Dedifferentiated amniotic fluid mesenchymal stem cell (primary cell): ENCODE data around the gene DDRGK1.
"Not testable (repeated sequence)": the region's sequence is repeated elsewhere in the genome, so short reads cannot be mapped to it uniquely, and the experiment has no call there.

Experiments used
- DNase-seq: peaks from one replicate; pipeline ENCODE4 v3.0.0-alpha.2; 2016; ENCODE audit errors: extremely low spot score

DDRGK1 gene

DNA sequence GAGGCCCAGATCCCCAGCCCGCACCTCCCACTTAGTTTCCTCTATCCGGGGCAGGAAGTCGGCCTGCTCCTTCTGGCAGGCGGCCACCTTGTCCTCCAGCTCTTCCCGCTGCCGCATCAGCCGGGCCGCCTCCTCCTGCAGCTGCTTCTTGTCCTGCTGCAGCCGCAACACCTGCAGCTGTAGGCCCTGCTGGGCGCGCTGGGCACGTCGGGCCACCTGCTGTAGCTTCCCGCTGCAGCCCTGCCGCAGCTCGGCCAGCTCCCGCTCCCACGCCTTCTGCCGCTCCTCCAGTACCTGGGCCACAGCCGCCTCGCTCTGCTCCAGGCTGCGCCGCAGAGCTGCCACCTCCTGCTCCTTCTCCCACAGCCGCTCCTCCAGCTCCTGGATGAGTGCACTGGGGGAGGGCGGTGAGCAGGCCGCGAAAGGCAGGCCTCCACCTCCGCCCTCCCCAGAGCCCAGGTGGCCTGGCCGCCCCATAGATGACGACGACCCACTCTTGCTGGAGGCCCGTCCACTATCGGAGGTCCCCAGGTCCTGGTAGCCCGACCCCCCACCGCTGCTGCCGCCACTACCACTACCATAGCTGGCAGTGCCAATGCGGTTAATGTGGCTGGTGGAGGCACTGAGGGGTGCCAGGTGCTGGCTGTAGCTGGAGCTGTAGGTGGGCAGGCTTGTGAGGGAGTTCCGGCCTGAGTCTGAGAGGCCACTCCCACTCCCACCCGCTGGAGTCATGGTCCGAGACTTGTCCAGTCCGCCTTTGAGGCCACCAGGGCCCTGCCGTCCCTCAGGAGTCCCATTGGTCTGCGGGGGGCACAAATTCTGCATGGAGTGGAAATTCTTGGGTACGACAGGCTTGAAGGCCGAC is 38.8 kb downstream of the DDRGK1 start:
- DNase-seq = no peak

DNA sequence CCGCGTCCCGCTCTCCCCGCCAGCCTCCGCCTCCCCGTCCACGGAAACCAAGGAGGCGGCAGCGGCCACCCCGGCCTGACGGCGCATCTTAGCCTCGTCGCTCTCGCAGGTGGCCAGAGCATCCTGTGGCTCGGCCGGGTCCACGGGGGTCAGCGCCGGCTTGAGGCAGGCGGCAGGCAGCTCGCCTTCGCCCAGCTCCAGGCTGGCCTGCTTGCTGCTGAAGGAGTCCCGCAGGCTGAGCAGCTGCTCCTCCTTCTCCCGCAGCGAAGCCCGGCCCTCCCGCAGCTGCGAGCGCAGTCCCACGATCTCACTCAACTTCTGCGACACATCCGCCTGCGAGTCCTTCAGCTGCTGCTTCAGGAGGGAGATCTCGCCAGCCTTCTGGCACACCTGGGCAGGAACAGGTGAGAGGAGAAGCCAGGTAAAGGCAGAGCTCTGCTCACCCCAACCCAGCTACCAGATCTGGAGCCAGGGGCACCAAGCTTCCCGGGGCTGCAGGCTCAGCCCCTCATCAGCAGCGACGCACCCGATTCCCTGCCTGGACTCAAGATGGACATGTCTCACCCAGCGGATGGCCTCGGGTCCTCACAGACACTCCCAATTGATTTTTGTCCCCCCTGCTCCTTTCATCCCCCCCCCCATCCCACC is 39.6 kb downstream of the DDRGK1 start:
- no peak for DNase-seq

DNA sequence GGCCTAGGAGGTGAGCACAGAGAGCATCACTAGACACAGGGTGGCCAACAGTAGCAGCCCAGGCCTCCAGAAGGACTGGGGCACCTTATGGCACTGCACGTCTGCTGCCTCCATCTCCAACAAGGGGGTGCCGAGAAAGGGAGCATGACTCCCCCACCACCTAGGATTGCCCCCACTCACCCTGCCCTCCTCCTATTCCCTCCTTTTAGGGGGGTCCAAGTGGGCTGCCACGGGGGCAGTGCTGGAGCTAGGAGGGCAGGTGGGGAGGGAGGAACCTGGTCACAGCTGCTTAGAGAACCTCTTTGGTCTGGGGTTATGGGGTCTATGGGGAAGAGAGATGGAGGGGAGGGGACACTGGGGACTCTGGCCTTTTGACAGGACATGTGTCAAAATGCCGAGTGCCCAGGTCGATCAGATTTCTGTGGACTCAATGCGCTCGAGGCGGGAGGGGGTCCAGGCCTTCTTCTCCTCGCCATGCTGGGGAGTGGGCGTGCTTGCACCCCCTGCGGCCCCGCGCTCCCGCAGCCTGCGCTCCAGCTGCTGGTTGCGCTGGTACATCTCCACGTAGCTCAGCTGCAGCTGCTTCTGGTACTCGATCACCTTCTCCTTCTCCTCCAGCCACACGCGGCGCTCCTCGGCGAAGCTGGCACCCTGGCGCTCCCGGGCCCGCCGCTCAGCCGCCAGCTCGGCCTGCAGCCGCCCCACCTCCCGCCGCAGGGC is 40.3 kb downstream of the DDRGK1 start:
- DNase-seq = no peak

DNA sequence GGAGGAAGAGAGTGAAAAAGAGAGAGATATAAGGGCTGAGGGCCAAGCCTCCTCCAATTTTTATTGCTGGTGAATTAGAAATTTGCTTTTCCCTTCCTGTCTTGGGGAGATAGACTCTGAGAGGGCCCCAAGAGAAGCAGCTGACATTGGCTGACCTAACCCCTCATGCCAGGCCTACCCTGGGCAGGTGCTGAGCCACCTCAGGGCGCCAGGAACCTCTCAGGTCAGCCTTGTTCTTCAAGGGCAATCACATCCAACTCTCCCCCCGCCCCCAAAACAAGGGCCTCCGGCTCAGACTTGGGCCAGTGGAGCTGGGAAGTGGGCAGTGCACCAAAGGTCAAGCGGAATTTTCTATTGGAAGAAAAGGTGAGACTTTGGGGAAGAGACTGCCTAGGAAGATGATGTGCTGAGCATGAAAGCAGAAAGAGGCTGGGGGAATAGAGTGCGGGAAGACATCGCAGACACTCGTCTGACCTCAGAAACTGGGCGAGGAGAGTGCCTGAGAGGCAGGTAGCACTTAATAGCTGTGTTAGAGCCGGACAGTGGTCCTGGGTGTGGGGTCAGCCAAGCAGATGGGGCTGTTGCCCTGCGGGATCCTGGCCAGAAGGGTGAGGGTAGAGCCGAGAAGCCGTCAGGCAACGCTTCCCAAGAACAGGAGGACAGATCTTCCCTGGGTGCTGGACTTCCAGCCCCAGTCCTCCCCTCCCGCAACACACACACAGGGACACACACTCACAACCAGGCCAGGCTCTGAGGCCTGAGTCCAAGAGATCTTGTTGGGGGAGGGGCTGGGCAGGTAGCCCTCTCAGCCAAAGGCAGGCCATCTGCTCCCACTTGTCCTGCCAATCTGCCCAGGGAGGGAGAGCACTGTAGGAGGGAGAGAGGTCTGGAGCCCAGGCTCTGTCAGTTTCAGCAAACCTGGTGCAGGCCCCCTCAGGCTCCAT is 41.1 kb downstream of the DDRGK1 start:
- no peak for DNase-seq

DNA sequence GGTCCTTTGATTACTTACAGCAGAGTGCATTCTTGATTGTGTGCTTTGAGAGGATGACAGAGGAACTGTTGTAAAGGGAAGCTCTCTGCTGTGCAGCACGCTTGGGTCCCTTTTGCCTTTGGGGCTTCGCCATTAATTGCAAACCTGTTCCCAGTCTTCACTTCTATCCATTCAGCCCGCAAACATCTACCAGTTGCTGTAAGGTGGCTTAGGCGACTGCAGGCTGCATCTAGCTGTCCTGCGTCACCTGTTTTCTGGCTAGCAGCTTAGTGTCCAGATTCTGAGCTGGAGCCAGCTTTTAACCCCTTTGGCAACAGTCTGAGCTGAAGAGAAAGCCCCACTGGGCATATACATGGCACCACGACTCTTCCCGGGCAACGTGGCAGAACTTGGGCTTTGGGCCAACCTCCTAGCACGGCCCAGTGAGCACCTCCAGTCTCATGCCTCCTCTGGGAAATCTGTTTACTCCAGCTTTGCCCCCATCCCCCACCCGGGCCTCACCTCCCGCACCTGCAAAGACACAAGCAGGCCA is 42.3 kb downstream of the DDRGK1 start:
- no peak for DNase-seq

DNA sequence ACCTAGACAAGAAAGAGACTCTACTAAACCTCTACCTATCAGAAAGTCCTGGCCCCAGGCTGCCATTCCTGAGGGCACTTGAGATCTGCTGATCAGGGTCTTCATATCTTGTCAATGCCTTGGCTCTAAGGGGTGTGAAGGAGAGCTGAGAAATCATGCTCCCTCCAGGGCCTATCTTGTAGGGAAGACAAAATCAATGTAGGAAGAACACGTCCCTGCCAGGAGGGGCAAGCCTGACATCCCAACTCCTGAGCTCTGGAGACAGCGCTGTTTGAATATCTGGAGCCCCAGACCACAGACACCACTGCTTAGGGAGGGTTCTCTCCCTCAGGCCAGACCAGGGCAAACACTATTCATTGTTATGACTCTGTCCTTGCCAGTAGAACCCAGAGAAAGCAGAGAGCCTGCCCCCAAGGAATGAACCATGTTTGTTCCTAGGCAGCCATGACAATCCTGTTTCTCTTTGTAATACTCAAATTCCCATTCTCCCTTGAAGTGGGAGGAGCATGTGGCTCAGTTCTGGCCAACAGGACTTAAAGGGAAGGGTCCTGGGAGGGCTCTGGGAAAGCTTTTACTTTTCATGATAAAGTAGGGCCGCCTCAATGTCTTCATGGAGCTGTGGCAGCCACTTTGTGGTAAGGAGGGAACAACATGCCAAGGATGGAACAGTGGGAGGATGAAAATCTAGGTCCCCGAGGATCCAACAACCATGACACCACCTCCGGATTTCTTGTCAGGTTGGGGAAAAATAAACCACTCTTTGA is 43.0 kb downstream of the DDRGK1 start:
- no peak for DNase-seq

DNA sequence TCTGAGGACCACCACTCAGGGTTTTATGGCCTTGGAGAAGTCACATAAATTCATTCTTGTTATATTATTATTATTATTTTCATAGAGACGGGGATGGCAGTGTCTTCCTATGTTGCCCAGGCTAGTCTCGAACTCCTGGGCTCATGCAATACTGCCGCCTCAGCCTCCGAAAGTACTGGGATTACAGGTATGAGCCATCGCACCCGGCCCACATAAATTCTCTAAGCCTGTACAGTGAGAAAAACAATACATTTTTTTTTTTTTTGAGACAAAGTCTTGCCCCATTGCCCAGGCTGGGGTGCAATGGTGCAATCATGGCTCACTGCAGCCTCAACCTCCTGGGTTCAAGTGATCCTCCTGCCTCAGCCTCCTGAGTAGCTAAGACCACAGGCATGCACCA is 44.1 kb downstream of the DDRGK1 start:
- DNase-seq = no peak

DNA sequence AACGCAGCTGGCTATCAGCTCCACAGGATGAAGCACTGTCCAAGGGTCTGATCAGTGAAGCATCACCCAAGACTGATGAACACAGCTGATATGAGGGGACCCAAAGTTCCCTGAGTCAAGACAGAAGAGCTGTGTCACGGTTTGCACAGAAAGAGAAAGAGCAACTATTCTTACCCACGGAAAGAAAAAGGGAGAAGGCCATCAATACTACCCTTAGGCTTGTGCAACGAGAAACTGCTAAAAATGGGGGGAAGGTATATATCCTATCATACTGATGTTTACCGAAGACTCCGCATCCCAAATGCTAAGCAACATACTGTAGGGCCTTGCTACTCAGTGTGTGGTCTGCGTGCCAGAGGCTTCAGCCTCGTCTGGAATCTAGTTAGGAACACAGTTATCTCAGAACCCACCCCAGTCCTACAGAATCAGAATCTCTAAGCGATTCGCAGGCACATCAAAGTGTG is 45.5 kb downstream of the DDRGK1 start:
- peak; percentile 21 for DNase-seq

DNA sequence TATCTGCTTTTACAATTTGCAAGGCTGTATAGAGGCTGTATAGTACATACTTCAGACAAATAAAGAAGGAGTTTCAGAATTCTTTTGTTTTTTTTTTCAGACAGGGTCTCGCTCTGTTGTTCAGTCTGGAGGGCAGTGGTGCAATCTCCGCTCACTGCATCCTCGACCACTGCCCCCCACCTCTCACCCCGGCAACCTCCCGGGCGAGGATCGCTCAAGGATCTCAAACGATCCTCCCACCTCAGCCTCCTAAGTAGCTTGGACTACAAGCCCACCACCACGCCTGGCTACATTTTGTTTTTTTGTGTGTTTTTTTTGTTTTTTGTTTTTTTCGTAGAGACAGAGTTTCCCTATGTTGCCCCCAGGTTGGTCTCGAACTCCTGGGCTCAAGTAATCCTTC is 46.7 kb downstream of the DDRGK1 start:
- no peak for DNase-seq

DNA sequence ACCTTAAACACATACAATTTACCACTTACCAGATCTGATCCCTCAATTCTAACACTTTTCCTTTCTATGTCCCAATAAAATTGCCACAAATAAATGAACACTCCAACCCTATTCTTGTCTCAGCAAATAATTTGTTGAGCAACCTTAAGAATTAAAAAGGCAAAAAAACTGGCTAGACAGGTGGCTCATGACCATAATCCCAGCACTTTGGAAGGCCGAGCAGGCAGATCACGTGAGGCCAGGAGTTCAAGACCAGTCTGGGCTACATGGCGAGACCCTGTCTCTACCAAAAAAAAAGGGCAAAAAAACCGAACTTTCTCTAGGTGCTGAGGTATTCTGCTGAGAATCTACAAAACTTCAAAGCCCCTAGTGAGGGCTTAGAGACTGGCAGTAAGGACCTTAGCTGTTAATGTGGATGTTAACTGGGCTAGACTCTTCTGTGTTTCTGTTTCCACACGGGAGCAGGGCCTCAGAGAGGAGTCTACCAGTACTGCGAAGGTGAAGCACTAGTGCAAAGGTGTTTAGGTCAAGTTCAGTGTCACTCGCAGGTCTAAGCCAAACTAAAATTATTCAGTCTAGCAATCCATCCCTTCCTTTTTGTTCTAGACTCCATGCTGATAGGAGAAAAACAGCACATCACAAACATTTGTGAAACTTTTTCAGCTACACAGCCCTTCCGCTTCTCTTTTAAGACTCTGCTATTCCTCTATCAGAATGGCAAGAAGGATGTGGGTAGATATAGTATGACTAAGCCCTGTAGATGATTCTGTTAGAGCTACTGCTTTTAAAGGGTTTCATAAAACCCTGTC is 47.5 kb downstream of the DDRGK1 start:
- no peak for DNase-seq

DNA sequence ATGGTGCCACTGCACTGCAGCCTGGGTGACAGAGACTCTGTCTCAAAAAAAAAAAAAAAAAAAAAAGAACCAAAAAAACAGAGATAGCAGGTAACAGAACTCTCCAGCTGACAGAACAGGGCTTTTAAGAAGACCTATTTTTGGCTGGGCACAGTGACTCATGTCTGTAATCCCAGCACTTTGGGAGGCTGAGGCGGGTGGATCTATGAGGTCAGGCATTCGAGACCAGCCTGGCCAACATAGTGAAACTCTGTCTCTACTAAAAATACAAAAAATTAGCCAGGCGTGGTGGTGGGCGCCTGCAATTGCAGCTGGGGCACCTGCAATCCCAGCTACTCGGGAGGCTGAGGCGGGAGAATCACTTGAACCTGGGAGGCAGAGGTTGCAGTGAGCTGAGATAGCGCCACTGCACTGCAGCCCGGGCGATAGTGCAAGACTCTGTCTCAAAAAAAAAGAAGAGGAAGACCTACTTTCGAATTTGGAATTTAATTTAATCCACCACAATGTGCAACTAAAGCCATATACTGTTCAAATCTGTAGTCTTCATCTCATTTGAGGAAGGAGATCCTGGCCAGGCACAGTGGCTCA is 52.3 kb downstream of the DDRGK1 start:
- not testable (repeated sequence) for DNase-seq

DNA sequence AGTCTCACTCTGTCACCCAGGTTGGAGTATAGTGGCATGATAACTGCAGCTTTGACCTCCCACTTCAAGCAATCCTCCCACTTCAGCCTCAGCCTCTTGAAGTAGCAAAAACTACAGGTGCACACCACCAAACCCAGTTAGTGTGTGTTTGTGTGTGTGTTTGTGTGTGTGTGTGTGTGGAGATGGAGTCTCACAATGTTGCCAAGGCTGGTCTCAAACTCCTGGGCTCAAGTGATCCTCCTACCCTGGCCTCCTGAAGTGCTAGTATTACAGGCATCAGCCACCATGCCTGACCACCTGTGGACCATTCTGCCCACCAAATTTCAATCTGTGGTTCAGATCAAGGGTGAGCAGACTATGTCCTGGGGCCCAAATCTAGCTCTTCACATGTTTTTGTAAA is 53.6 kb downstream of the DDRGK1 start:
- no peak for DNase-seq

DNA sequence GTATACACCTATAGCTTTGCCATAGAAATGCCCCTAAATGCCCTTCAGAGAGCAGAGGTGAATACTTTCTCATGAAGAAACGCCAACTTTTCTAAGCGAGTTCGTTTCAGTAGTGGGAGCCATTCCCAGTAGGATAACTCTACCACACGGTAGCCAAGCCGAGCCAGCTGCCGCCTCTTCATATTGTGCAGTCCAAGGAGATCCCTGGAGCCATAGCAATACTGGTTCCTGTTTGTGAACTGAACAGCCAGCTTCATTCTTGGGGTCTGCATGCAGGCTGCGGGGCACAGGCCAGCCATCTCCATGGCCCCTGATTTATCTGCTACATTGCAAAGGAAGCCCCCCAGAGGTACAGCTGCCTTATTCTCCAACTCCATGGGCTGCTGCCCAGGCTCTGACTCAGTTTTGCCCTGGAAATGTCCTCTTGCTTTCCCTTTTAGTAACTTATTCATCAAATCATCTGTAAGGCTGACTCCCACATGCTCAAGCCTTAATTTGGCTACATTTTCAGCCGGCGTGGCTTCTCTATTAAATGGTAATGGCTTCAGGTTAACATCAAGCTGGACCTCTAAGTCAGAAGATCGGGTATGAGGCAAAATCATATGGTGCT is 57.6 kb downstream of the DDRGK1 start:
- no peak for DNase-seq

DNA sequence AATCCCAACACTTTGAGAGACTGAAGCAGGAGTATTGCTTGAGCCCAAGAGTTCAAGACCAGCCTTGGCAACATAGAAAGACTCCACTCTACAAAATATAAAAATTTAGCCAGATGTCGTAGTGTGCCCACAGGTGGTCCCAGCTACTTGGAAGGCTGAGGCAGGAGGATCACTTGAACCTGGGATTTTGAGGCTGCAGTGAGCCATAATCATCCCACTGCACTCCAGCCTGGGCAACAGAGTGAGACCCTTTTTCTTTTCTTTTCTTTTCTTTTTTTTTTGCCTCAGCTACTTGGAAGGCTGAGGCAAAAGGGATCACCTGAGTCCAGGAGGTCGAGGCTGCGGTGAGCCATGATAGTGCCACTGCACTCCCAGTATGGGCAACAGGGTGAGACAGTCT is 62.7 kb downstream of the DDRGK1 start:
- DNase-seq = no peak
